HG03159 (cell line): ENCODE measurements around the gene CRHR1.

ENCODE experiments used
- ATAC-seq: cut with Tn5 transposase; IDR thresholded peaks from one replicate; pipeline ENCODE4 v1.9.1; 2021; ENCODE audit warnings: mild to moderate bottlenecking, moderate library complexity; ENCODE audit not compliant: unreplicated experiment

CRHR1 gene

DNA sequence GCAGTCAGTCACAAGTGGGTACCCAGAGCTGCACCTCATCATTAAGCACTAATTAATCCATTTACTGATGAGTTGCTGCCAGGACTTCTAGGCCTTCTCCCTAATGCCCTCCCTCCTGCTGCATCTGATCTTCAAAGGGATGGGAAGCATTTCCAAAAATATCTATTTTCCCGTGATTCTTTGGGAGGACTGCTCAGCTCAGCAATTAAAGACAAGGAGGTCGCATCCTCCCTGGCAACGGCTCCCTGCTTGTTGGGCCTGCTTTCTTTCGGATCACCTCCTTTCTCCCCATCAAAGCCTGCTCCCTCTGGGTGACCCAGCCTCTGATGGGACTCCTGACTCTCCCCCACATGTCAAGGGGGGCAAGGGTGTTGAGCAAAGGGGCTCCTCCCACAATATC is 34.6 kb downstream of the CRHR1 start:
- no peak for ATAC-seq

GRCh38 chr17:45819632-45820031 is 35.5 kb downstream of the CRHR1 start:
- no peak for ATAC-seq

DNA sequence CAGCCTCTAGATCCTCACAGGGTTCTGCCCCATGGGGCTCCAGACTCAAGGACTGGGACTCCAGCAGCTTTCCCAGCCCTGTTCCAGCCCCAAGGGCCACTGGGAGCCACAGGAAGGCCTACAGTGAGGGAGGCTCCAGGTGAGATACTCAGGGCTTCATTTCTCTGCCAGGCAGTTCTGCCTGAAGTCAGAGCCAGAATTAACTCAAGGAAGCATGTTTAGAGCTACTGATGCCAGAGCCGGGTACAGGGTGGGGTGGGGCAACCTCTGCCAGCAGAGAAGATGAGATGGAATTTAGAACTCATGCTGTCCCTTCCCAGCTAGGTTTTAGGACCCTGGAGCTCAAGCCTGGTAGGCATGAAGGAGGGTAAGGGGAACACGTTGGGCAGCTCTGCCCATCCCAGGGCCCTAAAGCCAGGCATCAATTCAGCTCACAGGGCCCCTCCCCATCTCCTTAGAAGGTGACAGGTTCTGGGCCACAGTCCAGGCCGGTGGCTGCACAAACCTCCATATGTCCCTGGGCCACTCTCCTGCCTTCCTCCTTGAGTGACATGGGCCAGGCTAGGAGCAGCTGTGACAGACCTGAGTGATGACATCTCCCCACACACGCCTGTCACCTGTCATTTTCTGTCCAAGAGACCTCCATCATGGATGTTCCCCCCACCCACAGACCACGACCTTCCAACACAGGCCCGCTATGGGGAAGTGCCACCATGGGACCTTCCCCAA is 36.1 kb downstream of the CRHR1 start:
- ATAC-seq, result no peak

- no peak for ATAC-seq
These were observed 37.0 kb downstream of the CRHR1 start for GRCh38 chr17:45821147-45821546.

DNA sequence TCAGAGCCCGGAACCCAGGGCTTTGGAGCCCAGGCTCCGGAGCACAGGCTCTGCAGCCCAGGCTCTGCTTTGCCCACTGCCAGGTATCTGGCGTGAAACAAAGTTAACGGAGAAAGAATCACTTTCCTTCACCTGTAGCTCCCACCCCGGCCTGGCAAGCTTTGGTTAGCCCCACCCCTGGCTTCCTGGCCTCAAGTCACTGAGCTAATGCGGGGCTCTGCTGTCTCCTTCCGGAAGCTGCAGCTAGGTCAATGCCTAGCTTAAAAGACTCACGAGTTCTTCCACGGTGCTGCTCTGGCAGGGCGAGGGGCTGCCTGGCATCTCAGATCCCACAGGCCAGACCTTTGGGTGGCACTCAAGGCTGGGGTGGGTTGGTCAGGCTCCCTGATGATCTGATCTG is 39.5 kb downstream of the CRHR1 start:
- ATAC-seq, result no peak

DNA sequence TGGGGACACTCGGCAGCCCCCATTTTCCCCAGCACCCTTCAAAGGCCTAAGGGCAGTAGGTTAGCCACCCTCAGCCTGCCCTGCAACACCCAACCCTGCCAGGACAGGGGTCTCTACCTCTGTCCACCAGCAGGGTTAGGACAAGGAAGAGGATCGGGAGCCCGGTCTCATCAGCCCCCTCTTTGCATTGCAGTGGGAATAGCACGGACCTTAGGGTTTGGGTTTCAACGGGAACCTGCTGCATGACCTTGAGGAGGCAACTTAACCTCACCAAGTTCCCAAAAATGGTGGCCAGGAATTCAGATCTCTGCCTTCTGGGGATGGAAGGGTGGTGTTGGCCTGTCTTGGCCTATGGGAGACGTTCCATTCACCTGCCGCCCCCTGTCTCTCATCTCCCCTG is 40.4 kb downstream of the CRHR1 start:
- no peak for ATAC-seq

- ATAC-seq, result no peak
These were observed 40.9 kb downstream of the CRHR1 start for GRCh38 chr17:45824901-45825492.

DNA sequence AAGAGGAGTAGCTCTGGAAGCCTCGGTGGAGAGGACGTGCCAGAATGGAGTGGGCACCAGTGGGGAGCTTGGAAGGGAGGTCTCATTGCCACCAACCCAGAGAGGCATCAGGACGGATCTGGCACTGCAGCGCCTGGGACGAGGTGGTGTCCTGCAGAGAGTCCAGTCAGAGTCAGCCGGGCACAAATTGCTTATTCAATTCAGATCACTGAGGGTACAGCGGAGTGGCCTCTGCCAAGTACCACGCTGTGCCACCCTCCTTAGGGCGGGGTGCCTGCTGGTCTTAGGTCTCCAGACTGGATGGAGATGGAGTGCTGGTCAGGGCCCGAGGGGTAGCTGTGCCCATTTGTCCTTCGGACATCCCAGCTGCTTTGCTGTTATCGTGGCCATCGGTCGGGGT is 41.7 kb downstream of the CRHR1 start:
- no peak for ATAC-seq

GRCh38 chr17:45826919-45827588 is 42.9 kb downstream of the CRHR1 start:
- no peak for ATAC-seq

DNA sequence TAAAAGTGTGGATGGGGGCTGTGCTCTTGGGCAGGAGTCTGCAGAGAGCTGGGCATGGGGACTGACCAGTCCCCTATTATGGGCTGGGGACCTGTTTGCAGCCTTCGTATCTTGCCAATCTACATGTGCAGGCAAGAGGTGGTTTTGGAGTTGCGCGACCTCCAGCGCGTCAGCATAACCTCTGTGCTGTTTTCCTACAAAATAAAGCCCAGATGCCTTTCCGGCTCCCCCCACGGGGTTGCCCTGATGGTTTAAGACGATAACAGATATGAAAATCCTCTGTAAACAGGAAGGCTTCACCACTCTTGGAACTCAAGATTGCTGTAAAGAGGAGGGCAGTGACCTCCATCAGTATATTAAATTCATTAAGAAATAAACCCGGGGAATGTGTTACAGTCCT is 44.1 kb downstream of the CRHR1 start:
- ATAC-seq, result no peak

DNA sequence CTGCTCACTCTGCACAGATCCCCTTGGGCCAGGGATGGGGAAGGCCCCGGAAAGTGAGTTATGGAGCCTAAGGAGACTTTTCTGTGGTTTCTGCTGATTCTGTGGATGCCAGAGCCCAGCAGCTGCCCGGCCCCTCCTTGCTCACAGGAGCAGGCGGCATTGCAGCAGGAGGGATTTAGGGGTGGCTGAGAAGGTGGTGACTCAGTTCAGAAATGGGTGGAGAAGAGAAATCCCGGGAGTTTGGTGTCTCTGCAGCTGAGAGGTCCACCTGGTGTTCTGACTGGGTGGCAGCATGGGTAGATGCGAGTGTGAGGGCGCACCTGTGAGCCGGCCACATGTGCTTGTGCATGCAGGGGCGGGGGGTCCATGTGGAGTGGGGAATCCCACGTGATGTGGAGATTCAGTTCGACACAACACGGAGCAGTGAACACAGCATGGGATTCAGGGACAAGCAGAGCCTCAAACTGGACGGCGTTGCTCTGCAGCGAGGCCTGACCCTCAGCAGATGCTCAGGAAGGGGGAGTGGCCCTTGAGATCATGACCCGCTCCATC is 44.5 kb downstream of the CRHR1 start:
- no peak for ATAC-seq

GRCh38 chr17:45833920-45834319 is 49.8 kb downstream of the CRHR1 start:
- no peak for ATAC-seq

- no peak for ATAC-seq
These were observed 50.6 kb downstream of the CRHR1 start for GRCh38 chr17:45834471-45835396.

DNA sequence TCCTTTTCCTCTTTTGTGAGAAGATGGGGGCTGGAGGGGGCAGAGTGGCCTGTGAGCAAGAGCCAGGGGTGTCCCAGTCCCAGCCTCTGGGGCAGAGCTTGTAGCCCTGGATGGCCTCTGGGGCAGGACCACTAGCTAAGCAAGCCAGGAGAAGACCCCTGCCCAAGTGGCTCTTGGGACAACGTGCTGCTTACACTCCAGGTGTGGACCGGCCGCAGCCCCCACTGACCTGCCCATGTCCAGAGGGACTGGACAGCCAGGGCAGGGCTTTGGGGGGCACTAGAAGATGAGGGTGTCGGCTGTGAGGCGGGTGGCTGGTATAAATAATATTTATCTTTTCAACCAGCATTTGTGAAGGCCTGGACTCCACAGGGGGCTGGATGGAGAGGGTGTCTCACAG is 51.4 kb downstream of the CRHR1 start:
- no peak for ATAC-seq

DNA sequence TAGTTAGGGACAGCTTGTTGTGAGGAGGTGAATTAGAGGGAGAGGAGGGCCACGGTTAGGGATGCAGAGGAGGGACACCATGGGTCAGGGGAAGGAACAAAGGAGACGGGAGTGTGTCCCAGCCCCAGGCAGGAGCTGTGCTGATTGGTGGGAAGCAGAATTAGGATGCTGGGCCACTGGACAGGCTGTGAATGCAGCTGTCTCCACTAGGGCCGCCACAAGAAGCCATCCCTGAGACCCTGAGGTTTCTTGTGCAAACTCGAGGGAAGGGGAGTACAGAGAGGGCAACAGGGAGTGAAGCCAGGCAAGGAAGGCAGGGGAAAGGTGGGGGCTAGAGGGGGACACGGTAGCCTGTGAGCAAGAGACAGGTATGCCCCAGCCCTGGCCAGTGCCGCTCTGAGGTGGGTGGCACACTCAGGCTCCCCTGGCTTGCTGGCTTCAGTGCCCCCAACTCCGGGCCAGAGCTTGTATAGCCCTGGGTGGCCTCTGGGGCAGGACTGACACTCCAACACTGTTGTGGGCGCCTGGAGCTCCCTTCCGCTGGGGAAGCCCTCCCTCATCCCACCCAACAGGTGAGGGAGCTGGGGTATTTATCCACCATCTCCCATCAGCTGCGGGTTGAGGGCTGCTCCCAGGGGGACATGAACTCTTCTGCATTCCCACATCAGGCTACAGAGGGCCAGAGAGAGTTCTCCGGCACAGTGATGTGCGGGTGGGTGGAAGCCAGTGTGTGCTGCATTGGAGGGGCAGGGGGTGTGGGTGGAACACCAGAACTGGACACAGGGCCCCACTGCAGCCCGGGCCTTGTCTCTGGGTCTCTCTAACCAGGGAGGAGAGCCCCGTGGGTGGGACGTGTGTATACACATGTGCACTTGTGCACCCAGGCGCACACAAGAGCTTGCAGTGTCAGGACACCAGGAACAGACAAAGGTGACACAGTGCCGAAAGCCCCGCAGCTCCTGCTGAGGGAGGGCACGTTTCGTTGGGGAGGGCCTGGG is 52.2 kb downstream of the CRHR1 start:
- no peak for ATAC-seq

GRCh38 chr17:45837187-45837586 is 53.1 kb downstream of the CRHR1 start:
- no peak for ATAC-seq

GRCh38 chr17:45837603-45838002 is 53.5 kb downstream of the CRHR1 start:
- no peak for ATAC-seq

- no peak for ATAC-seq
These were observed 54.7 kb downstream of the CRHR1 start for GRCh38 chr17:45838751-45839295.

DNA sequence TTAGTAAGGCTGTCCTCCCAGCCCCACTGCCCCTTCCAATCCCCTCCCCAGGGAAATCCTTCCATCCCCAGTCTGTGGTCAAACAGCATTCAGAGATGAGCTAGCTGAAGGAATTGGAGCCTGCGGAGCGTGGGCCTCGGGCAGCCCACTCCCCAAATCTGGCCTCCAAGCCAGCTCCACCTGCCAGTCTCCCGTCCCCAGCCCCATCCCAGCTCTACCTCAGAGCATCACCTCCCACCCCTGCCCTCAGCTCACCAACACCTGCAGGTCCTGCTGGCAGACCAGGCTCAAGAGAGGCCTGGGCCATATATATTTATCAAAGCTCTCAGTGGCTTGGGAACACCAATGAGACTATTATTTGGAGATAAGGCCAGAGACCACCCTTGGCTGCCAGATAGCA is 55.3 kb downstream of the CRHR1 start:
- no peak for ATAC-seq
